Stimulated activated CD8-positive, alpha-beta memory T cell treated with anti-CD3 and anti-CD28 coated beads, Interleukin-2, amount 100 ng/mL, for 48 hours (primary cell): ENCODE data around the gene GNG12.
A peak's percentile ranks its signal among the peaks of the same experiment; 100 is the strongest.

Experiments used
- DNase-seq, 2 donors: peaks; one replicate each; pipeline ENCODE4 v3.0.0-alpha.2; 2020; ENCODE audit warnings: low read depth in 2 of 2

Gene GNG12

GRCh38 chr1:67708606-67709005 is 124.7 kb downstream of the GNG12 start:
- DNase-seq: no peak

- DNase-seq: no peak
Measured at GRCh38 chr1:67705735-67706453, 127.4 kb downstream of the GNG12 start.

GRCh38 chr1:67704351-67704750 is 128.9 kb downstream of the GNG12 start:
- no peak for DNase-seq

- DNase-seq: no peak
Measured at GRCh38 chr1:67701876-67702275, 131.4 kb downstream of the GNG12 start.

GRCh38 chr1:67700692-67701410 is 132.4 kb downstream of the GNG12 start:
- DNase-seq: peak in 1 of 2 donors; percentile 2

- no peak for DNase-seq
Measured at GRCh38 chr1:67700220-67700619, 133.0 kb downstream of the GNG12 start.

GRCh38 chr1:67696708-67697107 is 136.6 kb downstream of the GNG12 start:
- no peak for DNase-seq

GRCh38 chr1:67695963-67696362 is 137.3 kb downstream of the GNG12 start:
- DNase-seq: no peak

- no peak for DNase-seq
Measured at GRCh38 chr1:67691712-67692111, 141.6 kb downstream of the GNG12 start.

- no peak for DNase-seq
Measured at GRCh38 chr1:67690411-67690810, 142.9 kb downstream of the GNG12 start.

GRCh38 chr1:67690018-67690363 is 143.3 kb downstream of the GNG12 start:
- no peak for DNase-seq

GRCh38 chr1:67689267-67690017 is 143.8 kb downstream of the GNG12 start:
- no peak for DNase-seq

GRCh38 chr1:67688526-67689219 is 144.6 kb downstream of the GNG12 start:
- DNase-seq: no peak

GRCh38 chr1:67687649-67688048 is 145.6 kb downstream of the GNG12 start:
- DNase-seq: no peak

GRCh38 chr1:67687198-67687545 is 146.1 kb downstream of the GNG12 start:
- no peak for DNase-seq

- peak; percentile 31 to 35 for DNase-seq
Measured at GRCh38 chr1:67686267-67687197, 146.7 kb downstream of the GNG12 start.

- DNase-seq: peak; percentile 46 to 47
Measured at GRCh38 chr1:67685558-67686266, 147.6 kb downstream of the GNG12 start.

GRCh38 chr1:67685067-67685557 is 148.2 kb downstream of the GNG12 start, which contains the start of gene GADD45A:
GADD45A (plus strand) TSS chr1:67685201; CDS start chr1:67685495, 294 bp downstream.
- DNase-seq: peak; percentile 84 to 91

- DNase-seq: no peak
Measured at GRCh38 chr1:67684526-67685066, 148.7 kb downstream of the GNG12 start.
